ENCODE results near the gene AEBP2.

- TF ChIP-seq CTCF (optimal IDR thresholded peaks at IDR 0.05 in 1 of 3, IDR thresholded peaks at IDR 0.05 in 1 of 3, conservative IDR thresholded peaks at IDR 0.05 in 1 of 3; ENCODE audit: extremely low read depth in 1 of 3, insufficient read depth in 2 of 3, low read length in 3 of 3) (no peak), EZH2 (IDR thresholded peaks at IDR 0.05; ENCODE audit: low read length) (no peak)
Observed at GRCh38 chr12:19432309-19433170, 6.8 kb upstream of the AEBP2 start.
